HG03460 (cell line): ENCODE results near the gene MYH13.
A peak's percentile ranks its signal among the peaks of the same experiment; 100 is the strongest.

ENCODE experiments used
- ATAC-seq: cut with Tn5 transposase; IDR thresholded peaks from one replicate; pipeline ENCODE4 v1.9.1; 2021; ENCODE audit not compliant: unreplicated experiment

Gene MYH13

DNA sequence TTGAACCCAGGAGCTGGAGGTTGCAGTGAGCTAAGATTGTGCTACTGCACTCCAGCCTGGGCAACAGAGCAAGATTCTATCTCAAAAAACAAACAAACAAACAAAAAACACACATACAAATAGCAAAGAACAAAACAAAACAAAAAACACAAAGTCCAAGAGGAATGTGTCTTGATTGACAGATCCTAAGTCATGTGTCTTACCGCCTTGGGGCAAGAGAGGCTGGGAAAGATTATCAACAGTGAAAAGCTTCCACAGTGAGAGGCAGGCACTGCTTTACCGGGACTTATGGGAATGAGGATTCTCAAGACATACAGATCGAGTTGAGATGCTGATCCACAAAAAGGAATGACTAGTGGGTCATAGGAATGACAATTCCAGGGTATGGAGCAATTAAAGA lies 111.7 kb downstream of the MYH13 start:
- ATAC-seq = no peak

DNA sequence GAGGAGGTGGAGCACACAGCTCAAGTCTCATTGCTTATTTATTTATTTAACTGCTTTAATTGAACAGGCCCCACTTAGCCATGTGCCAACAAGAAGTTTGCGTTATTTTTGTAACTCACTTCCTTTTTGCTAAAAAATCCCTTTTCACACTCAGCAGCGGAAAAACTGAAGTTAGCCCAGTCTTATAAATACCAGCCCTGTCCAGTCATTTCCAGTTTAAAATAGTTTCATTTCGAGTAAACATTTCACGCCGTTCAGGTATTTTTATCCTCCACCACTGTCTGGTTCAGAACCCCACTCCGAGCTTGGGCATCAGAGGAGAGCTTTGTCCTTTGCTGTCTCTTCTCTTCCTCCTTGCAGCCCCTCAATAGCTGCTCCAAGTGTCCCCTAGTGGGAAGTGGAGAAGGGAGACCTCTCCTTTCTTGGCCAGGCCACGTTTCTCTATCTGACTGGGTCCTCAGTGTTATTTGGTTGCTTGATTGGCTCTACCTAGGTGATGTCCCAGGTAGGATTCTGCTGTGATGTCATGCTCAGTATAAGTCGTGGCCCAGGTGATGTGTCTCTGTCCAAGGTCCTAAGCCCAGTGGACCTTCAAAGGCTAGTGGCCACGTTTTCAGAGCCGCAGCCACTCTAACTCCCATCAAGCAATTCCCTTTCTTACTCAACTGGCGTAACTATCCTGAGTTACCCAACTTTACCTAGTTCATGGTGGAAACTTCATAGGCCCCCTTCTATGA lies 121.4 kb downstream of the MYH13 start:
- peak; percentile 78 for ATAC-seq
